Endodermal cell (in vitro differentiated cells): ENCODE measurements around the gene FREY1. TPM values are rescaled to one million over a fixed set of nuclear protein-coding genes. Genes with fewer than 3 reads are reported as not detected.

Experiments
- DNase-seq: peaks from one replicate; pipeline ENCODE4 v3.0.0-alpha.2; 2017
- H3K27ac ChIP-seq: 2 replicates; pipeline ENCODE4 v1.5.1; 2013; ENCODE audit warnings: mild to moderate bottlenecking, low read depth, low read length, moderate library complexity
- H3K27me3 ChIP-seq: 2 replicates; pipeline ENCODE4 v1.6.1; 2013; ENCODE audit warnings: mild to moderate bottlenecking, low read length, moderate library complexity; ENCODE audit not compliant: insufficient read depth, control insufficient read depth, poor library complexity, severe bottlenecking
- H3K36me3 ChIP-seq: 2 replicates; pipeline ENCODE4 v1.7.0; 2013; ENCODE audit warnings: mild to moderate bottlenecking, low read length, moderate library complexity; ENCODE audit not compliant: control insufficient read depth, insufficient read depth
- H3K4me1 ChIP-seq: one replicate; pipeline ENCODE4 v1.7.0; 2013; ENCODE audit warnings: low read length; ENCODE audit not compliant: control insufficient read depth, insufficient read depth
- H3K4me3 ChIP-seq: 2 replicates; pipeline ENCODE4 v1.5.1; 2013; ENCODE audit warnings: mild to moderate bottlenecking, low read length, moderate library complexity
- H3K9ac ChIP-seq: 2 replicates; pipeline ENCODE4 v1.6.1; 2013; ENCODE audit warnings: mild to moderate bottlenecking, low read length, moderate library complexity; ENCODE audit not compliant: poor library complexity, severe bottlenecking; ENCODE audit errors: extremely low read depth
- H3K9me3 ChIP-seq: 2 replicates; pipeline ENCODE4 v1.6.1; 2013; ENCODE audit warnings: mild to moderate bottlenecking, low read length, moderate library complexity; ENCODE audit not compliant: control insufficient read depth
- H3K27ac Mint-ChIP-seq: 2 replicates; pipeline ENCODE4 v1.8.0; 2020; ENCODE audit warnings: mixed read lengths
- H3K27me3 Mint-ChIP-seq: 2 replicates; pipeline ENCODE4 v1.8.0; 2021; ENCODE audit warnings: mild to moderate bottlenecking, mixed read lengths; ENCODE audit not compliant: insufficient read depth
- H3K36me3 Mint-ChIP-seq: 2 replicates; pipeline ENCODE4 v1.8.0; 2020; ENCODE audit warnings: low read depth, mixed read lengths
- H3K4me1 Mint-ChIP-seq: 2 replicates; pipeline ENCODE4 v1.8.0; 2020; ENCODE audit warnings: mixed read lengths
- H3K4me3 Mint-ChIP-seq: 2 replicates; pipeline ENCODE4 v1.8.0; 2020; ENCODE audit warnings: mild to moderate bottlenecking, moderate library complexity, mixed read lengths
- H3K9me3 Mint-ChIP-seq: 2 replicates; pipeline ENCODE4 v1.8.0; 2020; ENCODE audit warnings: mild to moderate bottlenecking, mixed read lengths
- WGBS, 2 experiments: methylation state at CpG; one replicate each; pipeline versions ENCODE4 v1.1.5 to v1.1.7; 2013; ENCODE audit warnings: missing lambda C conversion rate in 2 of 2, mixed read lengths in 1 of 2; ENCODE audit not compliant: insufficient coverage in 1 of 2, insufficient read length in 1 of 2; 5-methylcytosine and 5-hydroxymethylcytosine counted together
- total RNA-seq, 2 donors: library from RNA; stranded (reverse); fragmentation: NEBNext Ultra II Directional in 1 of 2; extraction: Animal tissue kit (Norgen Biotek cat#: 25700) in 1 of 2; gene quantifications; 2 replicates in 1 of 2; 3 replicates in 1 of 2; pipeline ENCODE4 v1.2.1, GENCODE V29; 2021
- TF ChIP-seq, protein P1 (sequence below): fragments of 200-600 bp; sonication (generic); conservative IDR thresholded peaks from 2 replicates; pipeline ENCODE4 v1.5.0; 2021; ENCODE audit warnings: antibody characterized with exemption, mild to moderate bottlenecking

Gene FREY1
- total RNA-seq, 2 donors from 2014 or later, result 1.1 to 1.5 TPM

DNA sequence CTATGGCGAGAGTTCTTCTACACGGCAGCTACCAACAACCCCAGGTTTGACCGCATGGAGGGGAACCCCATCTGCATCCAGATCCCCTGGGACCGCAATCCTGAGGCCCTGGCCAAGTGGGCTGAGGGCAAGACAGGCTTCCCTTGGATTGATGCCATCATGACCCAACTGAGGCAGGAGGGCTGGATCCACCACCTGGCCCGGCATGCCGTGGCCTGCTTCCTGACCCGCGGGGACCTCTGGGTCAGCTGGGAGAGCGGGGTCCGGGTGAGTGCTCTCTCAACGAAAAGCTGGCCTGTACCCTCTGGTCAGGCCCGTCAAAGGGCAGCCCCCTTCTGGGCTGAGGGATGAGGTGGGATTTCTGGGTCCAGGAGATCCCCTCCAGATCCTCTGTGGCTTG lies 37.5 kb downstream of the FREY1 start:
- no peaks in the 10 kb centered on the region for H3K4me1 Mint-ChIP-seq
- 91 to 98% methylated on average over 7 to 12 of the region's 12 CpGs for WGBS, 2 experiments
- H3K27me3 ChIP-seq, result no peaks in the 10 kb centered on the region
- peaks cover 61% of the 10 kb centered on the region for H3K36me3 ChIP-seq
- peaks cover 37% of the 10 kb centered on the region for H3K36me3 Mint-ChIP-seq
- H3K27ac ChIP-seq, result no peak overlapping the region
- no peaks in the 10 kb centered on the region for H3K9me3 Mint-ChIP-seq
- TF ChIP-seq, protein P1, sequence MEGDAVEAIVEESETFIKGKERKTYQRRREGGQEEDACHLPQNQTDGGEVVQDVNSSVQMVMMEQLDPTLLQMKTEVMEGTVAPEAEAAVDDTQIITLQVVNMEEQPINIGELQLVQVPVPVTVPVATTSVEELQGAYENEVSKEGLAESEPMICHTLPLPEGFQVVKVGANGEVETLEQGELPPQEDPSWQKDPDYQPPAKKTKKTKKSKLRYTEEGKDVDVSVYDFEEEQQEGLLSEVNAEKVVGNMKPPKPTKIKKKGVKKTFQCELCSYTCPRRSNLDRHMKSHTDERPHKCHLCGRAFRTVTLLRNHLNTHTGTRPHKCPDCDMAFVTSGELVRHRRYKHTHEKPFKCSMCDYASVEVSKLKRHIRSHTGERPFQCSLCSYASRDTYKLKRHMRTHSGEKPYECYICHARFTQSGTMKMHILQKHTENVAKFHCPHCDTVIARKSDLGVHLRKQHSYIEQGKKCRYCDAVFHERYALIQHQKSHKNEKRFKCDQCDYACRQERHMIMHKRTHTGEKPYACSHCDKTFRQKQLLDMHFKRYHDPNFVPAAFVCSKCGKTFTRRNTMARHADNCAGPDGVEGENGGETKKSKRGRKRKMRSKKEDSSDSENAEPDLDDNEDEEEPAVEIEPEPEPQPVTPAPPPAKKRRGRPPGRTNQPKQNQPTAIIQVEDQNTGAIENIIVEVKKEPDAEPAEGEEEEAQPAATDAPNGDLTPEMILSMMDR, result no peak
- no peaks in the 10 kb centered on the region for H3K9me3 ChIP-seq
- no peaks in the 10 kb centered on the region for H3K4me1 ChIP-seq
- H3K27ac Mint-ChIP-seq, result no peak overlapping the region
- H3K9ac ChIP-seq, result no peak overlapping the region
- no peak overlapping the region for H3K4me3 Mint-ChIP-seq
- H3K27me3 Mint-ChIP-seq, result no peaks in the 10 kb centered on the region
- no peak for DNase-seq
- no peak overlapping the region for H3K4me3 ChIP-seq

DNA sequence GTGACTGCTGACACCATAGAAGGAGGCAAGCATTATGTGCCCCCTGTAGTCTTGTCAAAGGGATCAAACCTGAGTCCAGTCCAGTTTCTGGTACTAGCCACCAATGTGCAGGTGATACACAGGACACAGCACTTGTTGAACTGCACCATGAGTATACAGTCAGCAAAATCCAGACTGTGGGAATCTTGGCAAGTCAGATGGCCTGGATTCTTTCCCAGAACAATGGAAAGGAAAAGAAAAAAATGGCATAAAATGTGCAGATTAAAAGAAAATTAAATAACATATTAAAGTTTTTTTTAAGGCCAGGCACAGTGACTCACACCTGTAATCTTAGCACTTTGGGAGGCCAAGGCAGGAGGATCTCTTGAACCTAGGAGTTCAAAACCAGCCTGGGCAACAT lies 43.0 kb downstream of the FREY1 start:
- H3K36me3 Mint-ChIP-seq, result peaks cover 49% of the 10 kb centered on the region
- no peak overlapping the region for H3K27ac Mint-ChIP-seq

DNA sequence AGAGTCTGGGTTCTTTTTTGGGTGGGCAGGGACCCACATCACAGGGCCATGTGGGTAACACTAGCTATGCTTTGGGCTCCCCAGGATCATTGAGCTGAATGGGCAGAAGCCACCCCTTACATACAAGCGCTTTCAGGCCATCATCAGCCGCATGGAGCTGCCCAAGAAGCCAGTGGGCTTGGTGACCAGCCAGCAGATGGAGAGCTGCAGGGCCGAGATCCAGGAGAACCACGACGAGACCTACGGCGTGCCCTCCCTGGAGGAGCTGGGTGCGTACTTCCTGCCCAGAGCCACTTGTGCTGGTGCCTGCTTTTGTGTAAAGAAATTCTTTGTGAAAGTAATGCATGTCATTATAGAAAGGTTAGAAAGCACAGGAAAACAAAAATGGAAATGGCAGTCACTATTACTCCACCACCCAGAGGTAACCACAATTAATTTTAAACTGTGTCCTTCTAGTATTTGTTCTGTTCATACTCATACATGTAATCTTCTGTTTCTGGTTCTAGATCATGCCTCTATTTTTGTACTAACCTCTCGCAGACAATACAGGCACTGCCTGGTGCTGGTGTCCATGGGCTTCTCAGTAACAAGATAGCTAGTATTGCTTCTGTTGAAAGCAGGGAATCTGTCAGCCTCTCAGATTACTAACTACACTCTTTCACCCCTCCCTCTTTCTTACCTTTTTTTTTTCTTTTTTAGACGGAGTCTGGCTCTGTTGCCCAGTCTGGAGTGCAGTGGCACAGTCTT lies 46.1 kb downstream of the FREY1 start:
- H3K27me3 Mint-ChIP-seq, result no peaks in the 10 kb centered on the region
- H3K9me3 ChIP-seq, result no peaks in the 10 kb centered on the region
- peaks cover 55% of the 10 kb centered on the region for H3K36me3 Mint-ChIP-seq
- H3K36me3 ChIP-seq, result peaks cover 73% of the 10 kb centered on the region
- peaks cover 6% of the 10 kb centered on the region for H3K4me1 Mint-ChIP-seq
- no peak overlapping the region for H3K4me3 Mint-ChIP-seq
- H3K4me3 ChIP-seq, result no peak overlapping the region
- no peak overlapping the region for H3K27ac ChIP-seq
- no peaks in the 10 kb centered on the region for H3K27me3 ChIP-seq
- H3K9ac ChIP-seq, result no peak overlapping the region
- H3K9me3 Mint-ChIP-seq, result no peaks in the 10 kb centered on the region
- WGBS, 2 experiments, result 93 to 94% methylated on average over 9 to 10 of the region's 10 CpGs
- H3K27ac Mint-ChIP-seq, result no peak overlapping the region
- DNase-seq, result no peak
- H3K4me1 ChIP-seq, result no peaks in the 10 kb centered on the region
- TF ChIP-seq, protein P1, result no peak

More for the DNA sequence above, 43.0 kb downstream of the FREY1 start:
- Histone ChIP-seq H3K27ac (no peak overlapping the region), H3K9me3 (no peaks in the 10 kb centered on the region), H3K27me3 (no peaks in the 10 kb centered on the region), H3K9ac (no peak overlapping the region), H3K4me3 (no peak overlapping the region), H3K4me1 (no peaks in the 10 kb centered on the region), H3K36me3 (peaks cover 73% of the 10 kb centered on the region)
- TF ChIP-seq, protein P1, result no peak
- Mint-ChIP-seq H3K4me3 (no peak overlapping the region), H3K4me1 (no peaks in the 10 kb centered on the region), H3K27me3 (no peaks in the 10 kb centered on the region), H3K9me3 (no peaks in the 10 kb centered on the region)
- DNase-seq, result no peak
